ENCODE measurements around the gene DNTTIP2. TPM values are rescaled to one million over a fixed set of nuclear protein-coding genes. Genes with fewer than 3 reads are reported as not detected.
"Not testable (repeated sequence)": the region's sequence is repeated elsewhere in the genome, so short reads cannot be mapped to it uniquely, and the experiment has no call there.

Gene DNTTIP2
- total and polyA plus RNA-seq, 9 of the 15 experiments (the other 6 are each of a cell fraction or from before 2014, with no cell fraction given), result 50.4 to 138 (median 97.0) TPM

DNA sequence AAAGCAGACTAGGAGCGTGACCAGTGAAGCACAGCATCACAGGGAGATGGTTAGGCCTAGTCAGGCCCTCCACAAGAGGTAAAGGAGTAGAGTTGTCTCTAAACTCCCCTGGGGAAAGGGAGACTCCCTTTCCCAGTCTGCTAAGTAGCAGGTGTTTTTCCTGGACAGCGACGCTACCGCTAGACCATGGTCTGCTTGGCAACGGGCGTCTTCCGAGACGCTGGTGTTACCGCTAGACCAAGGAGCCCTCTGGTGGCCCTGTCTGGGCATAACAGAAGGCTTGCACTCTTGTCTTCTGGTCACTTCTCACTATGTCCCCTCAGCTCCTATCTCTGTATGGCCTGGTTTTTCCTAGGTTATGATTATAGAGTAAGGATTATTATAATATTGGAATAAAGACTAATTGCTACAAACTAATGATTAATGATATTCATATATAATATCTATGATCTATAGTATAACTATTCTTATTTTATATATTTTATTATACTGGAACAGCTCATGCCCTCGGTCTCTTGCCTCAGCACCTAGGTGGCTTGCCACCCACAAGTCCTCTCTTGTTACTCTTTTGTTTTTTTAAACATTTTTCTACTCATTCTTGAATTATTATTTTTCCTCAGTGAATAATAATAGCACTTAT is 28.2 kb downstream of the DNTTIP2 start:
- H4K20me1 ChIP-seq (replicated peaks; ENCODE audit: control insufficient read depth, insufficient read depth, low read length); H3K9ac ChIP-seq (ENCODE audit: insufficient read depth in 1 of 2, low read depth in 2 of 2, low read length in 2 of 2); H3K27me3 ChIP-seq (ENCODE audit: control insufficient read depth in 2 of 2, insufficient read depth in 2 of 2, low read length in 2 of 2); H3K27ac ChIP-seq (ENCODE audit: extremely low read depth, low read depth, low read length); ATAC-seq; BruUV-seq (replicated peaks); POLR2A ChIA-PET; H3K9me3 ChIP-seq (replicated peaks; ENCODE audit: control insufficient read depth, insufficient read depth, low read depth, low read length); FAIRE-seq; H3K79me2 ChIP-seq (ENCODE audit: control insufficient read depth, insufficient read depth, low read length); H3K36me3 ChIP-seq (ENCODE audit: control insufficient read depth, insufficient read depth, low read length); H3K4me3 ChIP-seq; H3K9me1 ChIP-seq (ENCODE audit: control insufficient read depth, insufficient read depth, low read length): not testable (repeated sequence)
- WGBS (ENCODE audit: insufficient coverage, low coverage, missing lambda C conversion rate), result 18% methylated on average over 10 of the region's 10 CpGs
- Histone ChIP-seq H3K4me1 (replicated peaks in 1 of 2; ENCODE audit: control insufficient read depth in 2 of 2, insufficient read depth in 2 of 2, low read length in 2 of 2) (peaks cover 9 to 21% of the 10 kb centered on the region in 2 experiments; a peak in 4 of 5 replicates), H2AFZ (ENCODE audit: low read depth, low read length) (peak overlapping the region; percentile 61; the same call in 1 of the 2 replicates), H3K4me2 (ENCODE audit: insufficient read depth, low read length) (peak overlapping the region; percentile 59)
- peak in 1 of 4 experiments; percentile 75 for DNase-seq (ENCODE audit: extremely low read depth in 1 of 4, low spot score in 3 of 4)
- CTCF ChIA-PET (ENCODE audit: low intra/inter-chr PET ratio), result interaction anchor here (0.9 kb wide), 1 partner anchor 222 kb away, joined by 4 read pairs; no protein-coding TSS in a partner anchor
- in situ Hi-C loops (cut with MboI), result loop anchor here (25.0 kb wide), 1 partner anchor 989 kb away; no protein-coding TSS in a partner anchor
- intact Hi-C loops (cut with micrococcal nuclease), result loop anchor here (1.0 kb wide), 1 partner anchor 413 kb away; no protein-coding TSS in a partner anchor
- TF ChIP-seq CXXC5 (CRISPR knock-in tag; IDR thresholded peaks at IDR 0.05) (peak; percentile 40; the same call in 1 of the 2 replicates), RAD21 (CRISPR knock-in tag; conservative IDR thresholded peaks at IDR 0.05 in 1 of 2, IDR thresholded peaks at IDR 0.05 in 1 of 2) (peak; percentile 58 to 82), SMC3 (conservative IDR thresholded peaks at IDR 0.05; ENCODE audit: insufficient read depth, low read depth, low read length) (0 out of 2 replicates have a peak, but pooled peaks have one; percentile 18)
- TF ChIP-seq, protein P1, sequence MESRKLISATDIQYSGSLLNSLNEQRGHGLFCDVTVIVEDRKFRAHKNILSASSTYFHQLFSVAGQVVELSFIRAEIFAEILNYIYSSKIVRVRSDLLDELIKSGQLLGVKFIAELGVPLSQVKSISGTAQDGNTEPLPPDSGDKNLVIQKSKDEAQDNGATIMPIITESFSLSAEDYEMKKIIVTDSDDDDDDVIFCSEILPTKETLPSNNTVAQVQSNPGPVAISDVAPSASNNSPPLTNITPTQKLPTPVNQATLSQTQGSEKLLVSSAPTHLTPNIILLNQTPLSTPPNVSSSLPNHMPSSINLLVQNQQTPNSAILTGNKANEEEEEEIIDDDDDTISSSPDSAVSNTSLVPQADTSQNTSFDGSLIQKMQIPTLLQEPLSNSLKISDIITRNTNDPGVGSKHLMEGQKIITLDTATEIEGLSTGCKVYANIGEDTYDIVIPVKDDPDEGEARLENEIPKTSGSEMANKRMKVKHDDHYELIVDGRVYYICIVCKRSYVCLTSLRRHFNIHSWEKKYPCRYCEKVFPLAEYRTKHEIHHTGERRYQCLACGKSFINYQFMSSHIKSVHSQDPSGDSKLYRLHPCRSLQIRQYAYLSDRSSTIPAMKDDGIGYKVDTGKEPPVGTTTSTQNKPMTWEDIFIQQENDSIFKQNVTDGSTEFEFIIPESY (CRISPR knock-in tag; IDR thresholded peaks at IDR 0.05), result 0 out of 2 replicates have a peak, but pooled peaks have one; percentile 28
- TF ChIP-seq, protein P2, sequence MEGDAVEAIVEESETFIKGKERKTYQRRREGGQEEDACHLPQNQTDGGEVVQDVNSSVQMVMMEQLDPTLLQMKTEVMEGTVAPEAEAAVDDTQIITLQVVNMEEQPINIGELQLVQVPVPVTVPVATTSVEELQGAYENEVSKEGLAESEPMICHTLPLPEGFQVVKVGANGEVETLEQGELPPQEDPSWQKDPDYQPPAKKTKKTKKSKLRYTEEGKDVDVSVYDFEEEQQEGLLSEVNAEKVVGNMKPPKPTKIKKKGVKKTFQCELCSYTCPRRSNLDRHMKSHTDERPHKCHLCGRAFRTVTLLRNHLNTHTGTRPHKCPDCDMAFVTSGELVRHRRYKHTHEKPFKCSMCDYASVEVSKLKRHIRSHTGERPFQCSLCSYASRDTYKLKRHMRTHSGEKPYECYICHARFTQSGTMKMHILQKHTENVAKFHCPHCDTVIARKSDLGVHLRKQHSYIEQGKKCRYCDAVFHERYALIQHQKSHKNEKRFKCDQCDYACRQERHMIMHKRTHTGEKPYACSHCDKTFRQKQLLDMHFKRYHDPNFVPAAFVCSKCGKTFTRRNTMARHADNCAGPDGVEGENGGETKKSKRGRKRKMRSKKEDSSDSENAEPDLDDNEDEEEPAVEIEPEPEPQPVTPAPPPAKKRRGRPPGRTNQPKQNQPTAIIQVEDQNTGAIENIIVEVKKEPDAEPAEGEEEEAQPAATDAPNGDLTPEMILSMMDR (IDR thresholded peaks at IDR 0.05 in 2 of 3, conservative IDR thresholded peaks at IDR 0.05 in 1 of 3; ENCODE audit: insufficient read depth in 2 of 3, low read depth in 1 of 3, low read length in 3 of 3), result peak; percentile 41 to 58 (median 47); a peak in 5 of 6 replicates
- TF ChIP-seq, protein P3, sequence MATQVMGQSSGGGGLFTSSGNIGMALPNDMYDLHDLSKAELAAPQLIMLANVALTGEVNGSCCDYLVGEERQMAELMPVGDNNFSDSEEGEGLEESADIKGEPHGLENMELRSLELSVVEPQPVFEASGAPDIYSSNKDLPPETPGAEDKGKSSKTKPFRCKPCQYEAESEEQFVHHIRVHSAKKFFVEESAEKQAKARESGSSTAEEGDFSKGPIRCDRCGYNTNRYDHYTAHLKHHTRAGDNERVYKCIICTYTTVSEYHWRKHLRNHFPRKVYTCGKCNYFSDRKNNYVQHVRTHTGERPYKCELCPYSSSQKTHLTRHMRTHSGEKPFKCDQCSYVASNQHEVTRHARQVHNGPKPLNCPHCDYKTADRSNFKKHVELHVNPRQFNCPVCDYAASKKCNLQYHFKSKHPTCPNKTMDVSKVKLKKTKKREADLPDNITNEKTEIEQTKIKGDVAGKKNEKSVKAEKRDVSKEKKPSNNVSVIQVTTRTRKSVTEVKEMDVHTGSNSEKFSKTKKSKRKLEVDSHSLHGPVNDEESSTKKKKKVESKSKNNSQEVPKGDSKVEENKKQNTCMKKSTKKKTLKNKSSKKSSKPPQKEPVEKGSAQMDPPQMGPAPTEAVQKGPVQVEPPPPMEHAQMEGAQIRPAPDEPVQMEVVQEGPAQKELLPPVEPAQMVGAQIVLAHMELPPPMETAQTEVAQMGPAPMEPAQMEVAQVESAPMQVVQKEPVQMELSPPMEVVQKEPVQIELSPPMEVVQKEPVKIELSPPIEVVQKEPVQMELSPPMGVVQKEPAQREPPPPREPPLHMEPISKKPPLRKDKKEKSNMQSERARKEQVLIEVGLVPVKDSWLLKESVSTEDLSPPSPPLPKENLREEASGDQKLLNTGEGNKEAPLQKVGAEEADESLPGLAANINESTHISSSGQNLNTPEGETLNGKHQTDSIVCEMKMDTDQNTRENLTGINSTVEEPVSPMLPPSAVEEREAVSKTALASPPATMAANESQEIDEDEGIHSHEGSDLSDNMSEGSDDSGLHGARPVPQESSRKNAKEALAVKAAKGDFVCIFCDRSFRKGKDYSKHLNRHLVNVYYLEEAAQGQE (IDR thresholded peaks at IDR 0.05; ENCODE audit: borderline replicate concordance), result peak; percentile 79
- TF ChIP-seq, protein P3 (CRISPR knock-in tag; IDR thresholded peaks at IDR 0.05; ENCODE audit: low read depth), result not testable (repeated sequence)

All from K562 (cell line).